ENCODE data around the gene KLHL17. TPM values are rescaled to one million over a fixed set of nuclear protein-coding genes. Genes with fewer than 3 reads are reported as not detected.
A peak's percentile ranks its signal among the peaks of the same experiment; 100 is the strongest.
"Not testable (repeated sequence)": the region's sequence is repeated elsewhere in the genome, so short reads cannot be mapped to it uniquely, and the experiment has no call there.

KLHL17 gene
- total and polyA plus RNA-seq, 2 donors from 2014 or later, result 6.9 to 11.5 TPM

DNA sequence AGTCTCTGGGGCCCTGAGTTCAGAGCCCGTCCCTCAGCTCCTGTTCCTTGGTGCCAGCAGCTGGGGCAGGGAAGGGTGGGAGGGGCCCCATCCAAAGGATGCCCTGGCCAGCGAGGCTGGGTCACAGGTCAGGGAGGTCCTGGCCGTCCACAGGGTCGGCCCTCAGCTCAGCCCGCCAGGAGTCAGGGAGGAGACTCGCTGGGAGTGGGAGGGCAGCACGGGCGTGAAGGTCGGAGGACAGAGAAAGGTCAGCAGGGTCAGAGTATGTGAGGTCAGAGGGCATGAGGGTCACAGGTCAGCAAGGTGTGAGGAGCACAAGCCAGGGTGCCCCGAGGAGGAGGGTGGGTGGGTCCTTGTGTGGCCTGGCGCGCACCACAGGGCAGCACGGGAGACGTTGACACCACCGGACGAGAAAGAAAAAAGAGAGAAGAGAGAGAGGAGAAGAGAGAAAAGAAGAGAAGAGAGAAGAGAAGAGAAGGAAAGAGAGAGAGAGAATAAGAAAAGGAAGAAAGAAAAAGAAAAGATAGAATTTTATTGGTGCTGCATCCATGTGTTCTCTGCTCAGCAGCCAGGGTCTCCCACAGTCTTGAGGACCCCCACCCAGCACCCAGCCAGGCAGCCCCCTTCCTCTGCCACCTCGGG lies 14.4 kb downstream of the KLHL17 start:
- H3K36me3 ChIP-seq (ENCODE audit: control insufficient read depth in 2 of 3, insufficient read depth in 3 of 3, low read length in 3 of 3), result no peaks in the 10 kb centered on the region
- H3K27ac ChIP-seq (ENCODE audit: low read depth in 2 of 2, low read length in 2 of 2), result no peak overlapping the region
- no peak overlapping the region for H3K4me3 ChIP-seq (ENCODE audit: low read length in 3 of 3)
- FAIRE-seq (no peak), DNase-seq (peak in 1 of 5 donors; percentile 69)
- TF ChIP-seq, protein P1, sequence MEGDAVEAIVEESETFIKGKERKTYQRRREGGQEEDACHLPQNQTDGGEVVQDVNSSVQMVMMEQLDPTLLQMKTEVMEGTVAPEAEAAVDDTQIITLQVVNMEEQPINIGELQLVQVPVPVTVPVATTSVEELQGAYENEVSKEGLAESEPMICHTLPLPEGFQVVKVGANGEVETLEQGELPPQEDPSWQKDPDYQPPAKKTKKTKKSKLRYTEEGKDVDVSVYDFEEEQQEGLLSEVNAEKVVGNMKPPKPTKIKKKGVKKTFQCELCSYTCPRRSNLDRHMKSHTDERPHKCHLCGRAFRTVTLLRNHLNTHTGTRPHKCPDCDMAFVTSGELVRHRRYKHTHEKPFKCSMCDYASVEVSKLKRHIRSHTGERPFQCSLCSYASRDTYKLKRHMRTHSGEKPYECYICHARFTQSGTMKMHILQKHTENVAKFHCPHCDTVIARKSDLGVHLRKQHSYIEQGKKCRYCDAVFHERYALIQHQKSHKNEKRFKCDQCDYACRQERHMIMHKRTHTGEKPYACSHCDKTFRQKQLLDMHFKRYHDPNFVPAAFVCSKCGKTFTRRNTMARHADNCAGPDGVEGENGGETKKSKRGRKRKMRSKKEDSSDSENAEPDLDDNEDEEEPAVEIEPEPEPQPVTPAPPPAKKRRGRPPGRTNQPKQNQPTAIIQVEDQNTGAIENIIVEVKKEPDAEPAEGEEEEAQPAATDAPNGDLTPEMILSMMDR (IDR thresholded peaks at IDR 0.05; ENCODE audit: borderline replicate concordance, extremely low read depth, insufficient read depth), result no peak
- peaks cover 0 to 8% (median 0%) of the 10 kb centered on the region in 3 donors for H3K4me1 ChIP-seq (ENCODE audit: control insufficient read depth in 2 of 3, insufficient read depth in 2 of 3, low read depth in 1 of 3, low read length in 3 of 3)
- intact Hi-C loops (cut with DNase I), result no loop called here
- no peaks in the 10 kb centered on the region for H3K9me3 ChIP-seq (ENCODE audit: control insufficient read depth in 2 of 3, insufficient read depth in 1 of 3, low read length in 3 of 3)
- peaks cover 2% of the 10 kb centered on the region for H3K27me3 ChIP-seq (ENCODE audit: control insufficient read depth, insufficient read depth, low read length)
- H3K9ac ChIP-seq (ENCODE audit: low read length in 3 of 3), result no peak overlapping the region

DNA sequence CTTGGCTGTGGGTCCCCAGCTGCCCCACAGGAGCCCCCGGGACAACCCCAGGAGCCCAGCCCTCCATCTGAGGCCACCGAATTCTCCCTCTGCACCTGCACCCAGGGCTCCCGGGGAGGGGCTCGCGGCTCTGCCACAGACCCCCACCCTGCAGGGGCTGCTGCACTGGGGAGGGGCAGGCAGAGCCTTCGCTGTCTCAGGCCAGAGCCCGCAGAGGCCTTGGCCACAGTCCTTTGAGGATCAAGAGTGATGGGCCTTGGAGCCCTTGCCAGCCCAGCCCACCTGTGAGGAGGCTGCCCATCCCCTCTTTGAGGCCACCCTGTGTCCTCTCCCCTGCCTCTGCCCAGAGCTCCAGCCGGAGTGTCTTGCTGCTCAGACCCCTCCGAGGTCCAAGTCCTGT lies 15.0 kb downstream of the KLHL17 start:
- Histone ChIP-seq H3K27ac (ENCODE audit: low read depth in 2 of 2, low read length in 2 of 2) (no peak overlapping the region), H3K9ac (ENCODE audit: low read length in 3 of 3) (no peak overlapping the region), H3K9me3 (ENCODE audit: control insufficient read depth in 2 of 3, insufficient read depth in 1 of 3, low read length in 3 of 3) (no peaks in the 10 kb centered on the region), H3K36me3 (ENCODE audit: control insufficient read depth in 2 of 3, insufficient read depth in 3 of 3, low read length in 3 of 3) (no peaks in the 10 kb centered on the region), H3K4me1 (ENCODE audit: control insufficient read depth in 2 of 3, insufficient read depth in 2 of 3, low read depth in 1 of 3, low read length in 3 of 3) (peaks cover 0 to 8% (median 0%) of the 10 kb centered on the region in 3 donors), H3K4me3 (ENCODE audit: low read length in 3 of 3) (no peak overlapping the region), H3K27me3 (ENCODE audit: control insufficient read depth, insufficient read depth, low read length) (peaks cover 2% of the 10 kb centered on the region)
- no peak for FAIRE-seq
- intact Hi-C loops (cut with DNase I), result no loop called here
- DNase-seq, result no peak
- TF ChIP-seq, protein P1 (IDR thresholded peaks at IDR 0.05; ENCODE audit: borderline replicate concordance, extremely low read depth, insufficient read depth), result no peak

DNA sequence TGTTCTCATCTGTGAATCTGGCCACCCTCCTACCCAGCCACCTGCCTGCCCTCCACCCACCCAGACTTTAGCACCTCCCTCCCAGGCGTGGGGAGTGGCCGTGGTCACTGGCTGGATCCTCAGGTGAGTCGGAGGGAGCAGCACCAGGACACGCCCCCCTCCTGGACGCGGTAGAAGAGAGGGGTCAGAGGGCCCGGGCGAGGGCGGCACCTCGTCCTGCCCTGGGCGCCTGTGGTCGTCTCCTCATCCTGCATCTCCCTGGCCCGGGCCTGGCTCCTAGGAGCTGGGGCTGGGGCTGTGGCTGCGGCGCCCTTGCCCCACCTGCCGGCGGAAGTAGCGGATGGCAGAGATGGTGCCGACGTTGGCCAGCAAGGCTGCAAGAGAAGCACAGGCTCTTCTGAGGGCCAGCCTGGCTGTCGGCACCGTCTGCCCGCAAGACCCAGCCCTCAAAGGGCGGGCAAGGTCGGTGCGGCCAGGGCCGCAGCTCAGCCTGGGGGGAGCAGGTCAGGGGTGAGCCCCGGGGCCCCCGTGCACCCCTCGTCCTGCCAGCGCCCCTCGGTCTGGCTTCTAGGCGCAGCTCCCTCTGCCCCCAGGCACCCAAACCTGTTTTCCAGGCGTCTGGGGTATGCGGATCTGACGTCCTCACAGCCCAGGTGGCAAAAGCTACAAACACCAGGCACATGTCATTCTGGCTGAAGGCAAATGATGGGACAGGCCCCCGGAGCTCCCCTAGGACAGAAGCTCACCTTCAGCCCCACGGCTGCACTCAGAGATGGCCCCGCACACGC lies 15.7 kb downstream of the KLHL17 start:
- H3K4me3 ChIP-seq (ENCODE audit: low read length in 3 of 3), result peak overlapping the region in 1 of 3 donors; percentile 25
- H3K9ac ChIP-seq (ENCODE audit: low read length in 3 of 3), result no peak overlapping the region
- no peaks in the 10 kb centered on the region for H3K36me3 ChIP-seq (ENCODE audit: control insufficient read depth in 2 of 3, insufficient read depth in 3 of 3, low read length in 3 of 3)
- TF ChIP-seq, protein P1 (IDR thresholded peaks at IDR 0.05; ENCODE audit: borderline replicate concordance, extremely low read depth, insufficient read depth), result peak; percentile 44
- intact Hi-C loops (cut with DNase I), result no loop called here
- no peak for FAIRE-seq
- DNase-seq, result peak in 4 of 5 donors; percentile 76 to 90 (median 83)
- H3K9me3 ChIP-seq (ENCODE audit: control insufficient read depth in 2 of 3, insufficient read depth in 1 of 3, low read length in 3 of 3), result no peaks in the 10 kb centered on the region
- H3K4me1 ChIP-seq (ENCODE audit: control insufficient read depth in 2 of 3, insufficient read depth in 2 of 3, low read depth in 1 of 3, low read length in 3 of 3), result peaks cover 0 to 8% (median 0%) of the 10 kb centered on the region in 3 donors
- H3K27ac ChIP-seq (ENCODE audit: low read depth in 2 of 2, low read length in 2 of 2), result no peak overlapping the region
- H3K27me3 ChIP-seq (ENCODE audit: control insufficient read depth, insufficient read depth, low read length), result no peaks in the 10 kb centered on the region

DNA sequence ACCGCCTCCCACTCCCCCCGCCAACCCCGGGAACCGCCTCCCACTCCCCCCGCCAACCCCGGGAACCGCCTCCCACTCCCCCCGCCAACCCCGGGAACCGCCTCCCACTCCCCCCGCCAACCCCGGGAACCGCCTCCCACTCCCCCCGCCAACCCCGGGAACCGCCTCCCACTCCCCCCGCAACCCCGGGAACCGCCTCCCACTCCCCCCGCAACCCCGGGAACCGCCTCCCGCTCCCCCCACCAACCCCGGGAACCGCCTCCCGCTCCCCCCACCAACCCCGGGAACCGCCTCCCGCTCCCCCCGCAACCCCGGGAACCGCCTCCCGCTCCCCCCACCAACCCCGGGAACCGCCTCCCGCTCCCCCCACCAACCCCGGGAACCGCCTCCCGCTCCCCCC lies 16.4 kb downstream of the KLHL17 start:
- H3K9ac ChIP-seq (ENCODE audit: low read length in 3 of 3); intact Hi-C loops (cut with DNase I); H3K27me3 ChIP-seq (ENCODE audit: control insufficient read depth, insufficient read depth, low read length): not testable (repeated sequence)

More for the DNA sequence above, 16.4 kb downstream of the KLHL17 start:
- not testable (repeated sequence) for DNase-seq; FAIRE-seq; H3K27ac ChIP-seq (ENCODE audit: low read depth in 2 of 2, low read length in 2 of 2); H3K36me3 ChIP-seq (ENCODE audit: control insufficient read depth in 2 of 3, insufficient read depth in 3 of 3, low read length in 3 of 3); H3K4me3 ChIP-seq (ENCODE audit: low read length in 3 of 3); H3K4me1 ChIP-seq (ENCODE audit: control insufficient read depth in 2 of 3, insufficient read depth in 2 of 3, low read depth in 1 of 3, low read length in 3 of 3); H3K9me3 ChIP-seq (ENCODE audit: control insufficient read depth in 2 of 3, insufficient read depth in 1 of 3, low read length in 3 of 3)

Measured in kidney (tissue), 14 donors.